Stomach (tissue), 9 donors: ENCODE results near the gene HOXB6. TPM values are rescaled to one million over a fixed set of nuclear protein-coding genes. Genes with fewer than 3 reads are reported as not detected.

Experiments used
- DNase-seq, 2 donors: peaks; one replicate each; pipeline versions ENCODE4 v3.0.0 to v3.0.0-alpha.2; 2013 to 2019
- H3K27ac ChIP-seq, 5 donors: fragments of 200-600 bp in 4 of 5; sonication (generic) in 4 of 5; one replicate each; pipeline ENCODE4 v1.5.1; 2013 to 2019; ENCODE audit warnings: mild to moderate bottlenecking in 1 of 5, moderate library complexity in 1 of 5
- H3K27me3 ChIP-seq, 3 donors: fragments of 200-600 bp; sonication (generic); one replicate each; pipeline ENCODE4 v1.5.1; 2017 to 2019; ENCODE audit warnings: mixed run types in 1 of 3
- H3K36me3 ChIP-seq, 4 donors: fragments of 200-600 bp; sonication (generic); 1 replicate in 3 of 4; 2 replicates in 1 of 4; pipeline ENCODE4 v1.5.1; 2016 to 2019
- H3K4me1 ChIP-seq, 4 donors: fragments of 200-600 bp; sonication (generic); one replicate each; pipeline ENCODE4 v1.5.1; 2016 to 2019
- H3K4me3 ChIP-seq, 4 donors: fragments of 200-600 bp; sonication (generic) in 3 of 4; one replicate each; pipeline ENCODE4 v1.5.1; 2016 to 2019; ENCODE audit warnings: mild to moderate bottlenecking in 1 of 4
- H3K9me3 ChIP-seq, 4 donors: fragments of 200-600 bp; sonication (generic); one replicate each; pipeline ENCODE4 v1.5.1; 2016 to 2019
- CTCF ChIP-seq, 7 experiments: fragments of 450-650 bp in 4 of 7; fragments of 200-600 bp in 3 of 7; sonication (generic) in 3 of 7; IDR thresholded peaks; one replicate each; pipeline ENCODE4 v1.5.1; 2016 to 2019; ENCODE audit warnings: antibody characterized with exemption in 7 of 7, control low read depth in 2 of 7, mild to moderate bottlenecking in 1 of 7
- EP300 ChIP-seq: sonication (generic); formaldehyde crosslinking; IDR thresholded peaks from one replicate; pipeline ENCODE4 v1.6.1; 2017; ENCODE audit warnings: antibody characterized with exemption
- POLR2A ChIP-seq, 4 donors: fragments of 450-650 bp; IDR thresholded peaks; one replicate each; pipeline ENCODE4 v1.6.1; 2016; ENCODE audit warnings: antibody characterized with exemption in 4 of 4, control low read depth in 2 of 4, mild to moderate bottlenecking in 1 of 4, moderate library complexity in 1 of 4
- POLR2AphosphoS5 ChIP-seq, 3 donors: sonication (generic); formaldehyde crosslinking; IDR thresholded peaks; one replicate each; pipeline ENCODE4 v1.6.1; 2016; ENCODE audit warnings: antibody characterized with exemption in 3 of 3
- WGBS, 5 donors: extraction: QIAGEN DNeasy Blood & Tissue Kit in 3 of 5; methylation state at CpG; one replicate each; pipeline versions ENCODE4 v1.1.5 to v1.1.7; 2013 to 2018; 5-methylcytosine and 5-hydroxymethylcytosine counted together
- intact Hi-C: fragments of 100-400 bp; cut with DNase I; formaldehyde crosslinking; loops from one replicate; pipeline ENCODE4 v1.15.1; 2023; ENCODE audit warnings: low total_unique reads
- polyA plus RNA-seq, 3 donors: library from polyadenylated mRNA; stranded (reverse); fragments of 200-250 nt; gene quantifications; one replicate each; pipeline ENCODE4 v1.2.3, GENCODE V29; 2013
- total RNA-seq, 5 donors: library from RNA; depleted of rRNA; stranded (reverse); fragments of >200 nt; gene quantifications; one replicate each; pipeline versions ENCODE4 v1.1.0 to v1.2.3, GENCODE V29; 2014 to 2016
- donor health status: healthy with polysubstance abuse.
- donor health status: Bipolar disorder and iron deficiency.
- donor health status: healthy.

The HOXB6 gene
- total and polyA plus RNA-seq, 8 donors = 4.2 to 150 (median 10.9) TPM

DNA sequence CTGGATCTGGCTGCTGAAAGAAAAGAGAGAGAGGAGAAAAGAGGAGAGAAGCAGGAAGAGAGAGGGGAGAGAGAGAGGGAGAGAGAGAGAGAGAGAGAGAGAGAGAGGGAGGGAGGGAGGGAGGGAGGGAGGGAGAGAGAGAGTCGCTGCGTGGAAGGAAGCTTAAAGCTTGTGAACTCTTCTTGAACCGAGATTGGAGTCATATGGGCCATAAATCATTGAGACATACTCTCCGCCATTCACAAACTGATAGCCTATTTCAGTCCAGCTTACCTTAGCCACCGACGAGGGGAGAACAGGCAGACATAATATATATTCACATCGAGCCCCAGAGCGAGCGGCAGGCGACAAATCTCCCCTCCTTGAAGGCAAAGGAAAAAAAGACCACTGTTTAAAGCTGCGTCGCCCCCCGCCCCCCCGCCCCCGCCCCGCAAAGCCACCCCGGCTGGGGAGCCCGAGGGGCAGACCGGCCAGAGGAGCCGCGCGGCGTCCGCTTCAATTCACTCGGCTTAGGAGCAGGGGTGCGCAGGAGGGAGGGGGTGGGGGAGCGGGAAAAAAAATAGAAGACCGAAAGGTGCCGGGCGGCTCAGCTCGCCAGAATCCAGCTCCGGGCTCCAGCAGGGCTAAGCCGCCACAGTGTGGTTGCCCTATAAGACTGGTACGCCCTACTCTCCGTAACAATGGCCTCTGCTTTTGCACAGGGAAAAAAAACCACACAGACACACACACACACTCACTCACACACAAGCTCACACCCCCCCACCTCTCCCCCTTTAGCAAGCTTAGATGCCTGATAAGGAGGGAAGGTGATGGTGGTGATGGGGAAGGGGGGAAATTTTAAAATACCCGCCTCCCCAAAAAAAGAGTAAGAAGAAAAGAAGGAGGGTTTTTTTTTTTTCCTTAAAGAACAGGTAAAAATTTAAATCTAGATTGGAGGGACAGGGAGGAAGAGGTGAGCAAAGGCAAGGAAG lies 49.2 kb downstream of the HOXB6 start:
- Histone ChIP-seq H3K4me1 (peaks cover 23 to 94% (median 57%) of the 10 kb centered on the region in 4 donors), H3K27me3 (peaks cover 0 to 94% (median 36%) of the 10 kb centered on the region in 3 donors), H3K36me3 (peaks cover 0 to 3% (median under 1%) of the 10 kb centered on the region in 4 donors), H3K4me3 (peak overlapping the region; percentile 37 to 44 (median 39)), H3K27ac (peak overlapping the region; percentile 42 to 95 (median 93)), H3K9me3 (no peaks in the 10 kb centered on the region)
- intact Hi-C loops = no loop called here
- DNase-seq = peak in 1 of 2 donors; percentile 92
- WGBS, 5 donors = 10 to 20% (median 13%) methylated on average over 26 to 36 of the region's 36 CpGs
- TF ChIP-seq EP300 (no peak), POLR2AphosphoS5 (IDR thresholded peaks at IDR 0.05) (peak in 1 of 3 donors; percentile 23), CTCF (IDR thresholded peaks at IDR 0.05) (peak in 1 of 7 experiments; percentile 48), POLR2A (IDR thresholded peaks at IDR 0.05) (no peak)

DNA sequence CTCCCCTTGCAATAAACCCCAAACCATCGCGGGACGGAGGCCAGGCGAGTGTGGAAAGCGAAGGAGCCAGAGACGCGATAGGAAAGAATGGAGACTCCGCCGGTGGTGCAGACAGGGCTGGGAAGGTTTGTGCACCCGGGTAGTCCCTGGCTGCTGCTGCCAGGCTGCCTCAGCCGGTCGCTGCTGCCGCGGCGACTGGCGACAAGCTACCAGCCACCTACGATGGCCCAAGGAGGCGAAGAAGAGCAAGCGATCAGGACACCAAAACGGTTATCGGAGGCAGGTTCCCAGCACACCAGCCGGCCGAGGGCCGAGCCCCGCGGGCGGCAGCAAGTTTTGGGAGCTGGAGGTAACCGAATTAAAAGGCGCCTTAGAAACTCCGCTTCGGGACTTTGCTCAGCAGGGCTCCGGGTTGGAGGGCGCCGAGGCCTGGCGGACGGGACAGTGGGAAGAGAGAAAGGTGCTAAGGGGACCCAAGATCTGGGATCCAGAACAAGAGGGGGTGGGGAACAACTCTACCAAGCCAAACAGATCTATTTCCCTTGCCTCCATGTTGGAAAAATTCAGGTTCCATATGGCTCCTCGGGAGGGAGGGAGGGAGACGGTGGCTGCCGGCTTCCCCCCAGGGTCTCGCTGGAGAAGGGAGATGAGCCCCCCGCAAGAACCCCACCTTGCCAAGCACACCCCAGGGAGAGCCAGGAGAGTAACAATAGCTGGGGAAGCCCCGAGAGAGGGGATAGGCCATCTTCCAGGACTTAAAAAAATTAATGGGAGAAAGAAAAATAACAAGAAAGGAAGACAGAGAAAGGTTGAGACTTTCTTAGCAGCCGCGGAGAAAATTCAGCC lies 50.2 kb downstream of the HOXB6 start:
- Histone ChIP-seq H3K9me3 (no peaks in the 10 kb centered on the region), H3K4me3 (peak overlapping the region; percentile 37 to 44 (median 39)), H3K4me1 (peaks cover 16 to 94% (median 58%) of the 10 kb centered on the region in 4 donors), H3K36me3 (peaks cover 0 to 11% (median 7%) of the 10 kb centered on the region in 4 donors), H3K27me3 (peaks cover 0 to 95% (median 43%) of the 10 kb centered on the region in 3 donors), H3K27ac (peak overlapping the region; percentile 16 to 95 (median 93))
- DNase-seq = peak in 1 of 2 donors; percentile 41
- 20 to 40% (median 28%) methylated on average over 44 of the region's 44 CpGs for WGBS, 5 donors
- TF ChIP-seq POLR2AphosphoS5 (IDR thresholded peaks at IDR 0.05) (no peak), EP300 (no peak)
- intact Hi-C loops = no loop called here

- TF ChIP-seq EP300 = no peak
- TF ChIP-seq POLR2A (IDR thresholded peaks at IDR 0.05) = no peak
- TF ChIP-seq POLR2AphosphoS5 (IDR thresholded peaks at IDR 0.05) = no peak
- no peak for TF ChIP-seq CTCF (IDR thresholded peaks at IDR 0.05)
- intact Hi-C loops = no loop called here
- 33 to 64% (median 50%) methylated on average over 1 of the region's 1 CpG for WGBS, 5 donors
- peaks cover 0 to 11% (median 7%) of the 10 kb centered on the region in 4 donors for H3K36me3 ChIP-seq
- peaks cover 0 to 95% (median 43%) of the 10 kb centered on the region in 3 donors for H3K27me3 ChIP-seq
- peaks cover 15 to 86% (median 60%) of the 10 kb centered on the region in 4 donors for H3K4me1 ChIP-seq
- peak overlapping the region in 4 of 5 donors; percentile 90 to 95 (median 93) for H3K27ac ChIP-seq
- no peaks in the 10 kb centered on the region for H3K9me3 ChIP-seq
- peak overlapping the region in 3 of 4 donors; percentile 37 to 40 (median 38) for H3K4me3 ChIP-seq
- peak in 1 of 2 donors; percentile 21 for DNase-seq
Observed at GRCh38 chr17:48553826-48554225, 51.0 kb downstream of the HOXB6 start.

DNA sequence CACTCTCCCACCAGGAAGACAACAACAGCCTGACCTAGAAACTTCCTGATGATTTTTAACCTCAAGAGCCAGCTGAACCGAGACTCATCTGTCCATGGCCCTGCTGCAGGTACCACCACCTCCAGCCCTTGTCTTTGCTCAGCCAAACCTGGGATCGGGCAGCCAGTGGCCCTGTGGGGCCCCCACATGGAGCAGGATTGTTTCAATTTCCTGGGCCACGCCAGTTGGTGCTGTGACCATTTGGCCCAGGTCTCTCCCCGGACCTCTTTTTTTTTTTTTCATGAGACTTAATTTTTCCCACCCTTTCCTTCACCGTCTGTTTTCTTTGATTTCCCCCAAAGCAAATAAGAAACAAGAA lies 51.6 kb downstream of the HOXB6 start:
- peaks cover 0 to 95% (median 43%) of the 10 kb centered on the region in 3 donors for H3K27me3 ChIP-seq
- H3K4me3 ChIP-seq = peak overlapping the region in 3 of 4 donors; percentile 10 to 27 (median 25)
- H3K9me3 ChIP-seq = no peaks in the 10 kb centered on the region
- no peak for DNase-seq
- intact Hi-C loops = no loop called here
- H3K27ac ChIP-seq = peak overlapping the region; percentile 54 to 95 (median 93)
- WGBS, 5 donors = 43 to 60% (median 49%) methylated on average over 5 of the region's 5 CpGs
- TF ChIP-seq CTCF (IDR thresholded peaks at IDR 0.05) (no peak), EP300 (no peak), POLR2AphosphoS5 (IDR thresholded peaks at IDR 0.05) (no peak), POLR2A (IDR thresholded peaks at IDR 0.05) (no peak)
- peaks cover 15 to 86% (median 57%) of the 10 kb centered on the region in 4 donors for H3K4me1 ChIP-seq
- H3K36me3 ChIP-seq = peaks cover 0 to 11% (median 7%) of the 10 kb centered on the region in 4 donors
